ENCODE results near the gene CDK14.
A peak's percentile ranks its signal among the peaks of the same experiment; 100 is the strongest.

CDK14 gene

DNA sequence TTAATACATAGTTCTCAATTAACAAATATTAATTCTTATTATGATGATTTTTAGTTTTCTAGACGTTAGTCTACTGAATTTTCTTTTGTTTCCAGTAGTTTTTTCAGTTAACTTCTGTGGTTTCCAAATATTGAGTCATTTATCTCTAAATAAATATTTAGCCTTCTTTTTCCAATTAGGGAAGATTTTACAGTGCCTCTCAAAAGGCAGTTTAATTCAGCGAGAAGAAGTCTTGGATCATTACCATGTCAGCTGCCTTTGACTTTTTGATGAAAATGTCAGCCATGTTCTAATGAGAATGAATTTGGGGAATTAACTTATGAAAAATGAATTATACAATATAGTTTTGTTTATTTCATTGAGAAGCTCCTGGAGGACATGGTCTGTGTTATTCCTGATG, 90.0 kb downstream of the CDK14 start:
- DNase-seq: no peak

- DNase-seq: no peak
These were observed 92.7 kb downstream of the CDK14 start for GRCh38 chr7:90688810-90689209.

DNA sequence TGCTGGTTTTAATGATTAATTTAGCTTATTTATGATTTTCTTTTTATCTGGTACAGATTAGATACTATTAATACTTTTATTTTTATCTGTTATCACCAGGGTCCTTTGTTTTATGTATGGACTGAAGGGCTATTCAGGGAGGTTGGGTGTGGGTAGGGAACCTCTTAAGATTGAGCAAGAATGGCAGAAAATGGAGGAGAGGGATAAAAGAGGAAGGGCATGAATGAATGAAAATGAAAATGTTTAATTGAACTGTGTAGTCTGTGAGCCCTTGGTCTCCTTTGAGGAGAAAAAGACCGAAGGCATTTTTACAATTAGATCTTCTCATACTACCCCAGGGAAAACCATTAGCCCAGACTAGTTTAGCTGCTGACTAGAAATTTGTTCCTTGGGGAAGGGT, 93.1 kb downstream of the CDK14 start:
- DNase-seq: no peak

DNA sequence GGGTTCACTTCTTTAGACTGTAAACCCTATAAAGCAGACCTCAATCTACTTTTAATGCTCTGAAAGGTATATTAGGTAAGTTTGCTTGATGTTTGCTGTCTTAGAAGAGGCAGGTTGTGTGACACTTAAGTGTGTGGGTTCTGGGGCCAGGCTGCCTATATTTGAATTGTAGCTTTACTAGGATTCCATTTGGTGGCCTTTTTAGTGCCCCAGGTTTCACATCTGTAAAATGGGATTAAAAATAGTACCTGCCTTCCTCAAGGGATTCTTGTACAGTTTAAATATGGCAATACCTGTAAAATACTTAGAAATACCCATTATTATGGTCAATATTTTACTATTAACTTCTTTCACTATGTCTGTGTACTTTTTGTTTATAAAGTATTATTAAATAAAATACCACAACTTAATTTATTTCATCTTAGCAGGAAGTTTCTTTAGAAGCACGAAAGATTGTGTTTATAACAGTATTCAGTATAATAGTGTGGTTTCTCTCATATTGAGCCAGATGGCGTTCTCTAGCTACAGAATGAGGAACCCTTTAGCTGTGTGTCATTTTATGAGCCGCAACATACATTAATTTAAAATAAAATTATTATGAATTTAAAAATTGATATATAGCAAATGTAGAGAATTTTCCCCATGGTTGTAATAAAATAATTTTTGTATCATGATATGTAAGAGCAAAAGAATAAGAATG, 94.2 kb downstream of the CDK14 start:
- no peak for DNase-seq

DNA sequence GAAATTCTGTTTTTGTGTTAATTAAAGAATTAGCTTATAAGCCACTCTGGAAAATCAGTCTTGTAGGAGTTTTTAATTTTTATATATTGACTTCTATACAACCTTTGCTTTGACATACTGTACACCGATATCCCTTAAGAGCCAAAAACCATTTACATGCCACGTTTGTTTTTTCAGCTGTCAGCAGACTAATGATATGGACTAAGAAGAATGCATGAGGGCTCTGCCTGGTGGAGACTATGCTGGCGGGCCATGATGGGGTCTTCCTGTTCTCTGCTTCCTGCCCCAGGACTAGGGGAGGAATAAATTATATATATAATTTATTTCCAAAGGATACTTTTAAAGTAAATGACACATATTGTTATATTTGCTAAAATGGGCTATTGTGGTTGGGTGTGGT, 96.3 kb downstream of the CDK14 start:
- DNase-seq: peak in 1 of 3 experiments; percentile 9

DNA sequence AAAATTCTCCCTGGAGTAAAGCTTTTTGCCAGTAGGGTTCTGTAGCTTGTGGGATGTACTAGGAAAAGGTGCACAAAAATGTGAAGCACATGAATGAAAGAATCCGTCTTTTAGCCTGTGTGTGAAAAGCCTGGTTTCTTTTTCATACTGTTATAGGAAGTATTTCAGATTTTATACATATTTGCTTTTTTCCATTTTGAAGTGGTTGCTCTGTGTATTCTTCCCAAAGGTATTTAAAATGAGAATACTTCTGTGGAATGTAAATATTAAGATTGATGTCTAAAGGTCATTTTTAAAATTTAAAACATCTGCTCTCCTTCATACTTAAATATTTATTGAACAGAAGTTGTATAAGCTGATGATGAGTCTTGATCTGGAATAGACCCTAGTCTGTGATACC, 96.8 kb downstream of the CDK14 start:
- no peak for DNase-seq

DNA sequence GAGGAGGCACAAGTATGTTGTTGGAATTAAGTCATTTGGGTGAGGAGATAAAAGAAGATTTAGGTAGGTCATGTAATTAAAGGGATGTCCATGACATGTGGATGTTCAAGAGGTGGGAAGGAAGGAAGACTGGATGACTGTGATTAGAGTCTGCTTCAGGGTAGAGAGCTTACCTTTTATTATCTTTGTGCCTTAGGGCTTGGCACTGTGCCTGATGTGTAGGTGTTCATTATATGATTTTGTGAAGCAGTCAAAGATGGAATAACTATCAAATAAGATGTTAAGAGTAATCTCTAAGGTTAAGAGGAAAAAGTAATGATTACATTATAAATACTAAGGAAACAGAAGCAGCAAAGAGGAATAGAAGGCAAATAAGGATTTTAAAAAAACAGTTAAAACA, 97.8 kb downstream of the CDK14 start:
- peak in 1 of 3 experiments; percentile 68 for DNase-seq

- DNase-seq: peak in 1 of 3 experiments; percentile 19
These were observed 102.5 kb downstream of the CDK14 start for GRCh38 chr7:90698616-90699015.

DNA sequence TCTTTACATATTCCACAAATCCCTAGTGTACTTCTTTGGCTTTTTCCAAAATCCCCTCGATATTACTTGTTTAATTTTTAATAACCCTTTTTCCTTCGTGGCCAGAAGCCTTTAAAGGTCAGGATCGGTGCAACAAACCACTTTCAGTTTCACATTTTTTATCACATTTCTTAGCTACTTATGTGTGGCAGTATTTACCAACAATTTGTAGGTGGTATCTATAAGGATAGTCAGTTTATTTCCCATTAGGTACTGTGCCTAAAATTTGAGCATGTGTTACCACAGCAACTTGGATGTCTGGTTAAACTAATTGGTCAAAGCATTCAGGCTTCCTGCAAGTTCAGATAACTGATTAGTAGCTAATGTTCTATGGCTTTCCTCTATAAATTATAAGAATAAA, 104.9 kb downstream of the CDK14 start:
- DNase-seq: no peak

DNA sequence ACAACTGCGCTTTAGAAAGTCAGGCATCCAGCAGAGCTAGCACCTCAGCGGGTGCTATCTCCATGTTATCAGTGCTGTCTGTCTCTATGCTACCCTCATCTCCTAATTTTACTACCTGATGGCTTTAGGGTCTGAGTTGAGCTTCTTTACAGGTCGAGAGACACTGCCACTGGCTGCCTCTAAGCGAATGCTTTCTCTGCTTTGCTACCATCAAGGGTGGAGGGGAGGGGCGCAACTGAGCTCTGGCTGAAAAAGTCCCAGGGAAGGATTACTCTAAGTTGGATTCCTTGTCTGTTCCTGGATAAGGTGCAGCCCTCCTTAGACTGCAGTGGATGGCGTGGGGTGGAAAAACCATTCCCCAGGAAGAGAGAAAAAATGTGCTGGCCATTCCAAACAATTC, 105.7 kb downstream of the CDK14 start:
- no peak for DNase-seq

GRCh38 chr7:90705391-90706071, 109.4 kb downstream of the CDK14 start:
- DNase-seq: peak in 1 of 3 experiments; percentile 35

- peak in 2 of 3 experiments; percentile 57 to 78 for DNase-seq
These were observed 110.1 kb downstream of the CDK14 start for GRCh38 chr7:90706072-90706716.

DNA sequence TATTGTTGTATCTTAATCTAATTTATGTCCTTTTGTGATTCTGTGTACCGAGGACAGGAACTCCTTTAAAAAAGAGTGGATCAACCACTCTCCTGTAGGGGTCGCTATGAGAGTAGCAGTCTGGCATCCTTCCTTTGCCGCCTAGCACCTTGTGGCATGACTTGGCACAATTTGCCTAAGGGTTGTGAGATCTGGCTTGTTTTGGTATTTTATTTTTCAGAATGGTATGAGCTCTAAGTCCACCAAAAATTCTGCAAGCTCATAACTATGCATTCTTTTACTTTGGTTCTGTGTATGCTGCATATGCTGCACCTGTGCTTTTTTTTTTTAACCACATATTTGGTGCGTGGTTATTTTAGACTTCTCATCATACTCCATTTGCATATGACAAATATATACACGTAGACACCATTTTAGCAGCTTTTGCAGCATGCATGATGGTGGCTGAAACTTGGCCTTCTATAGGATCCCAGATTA, 112.8 kb downstream of the CDK14 start:
- DNase-seq: no peak

DNA sequence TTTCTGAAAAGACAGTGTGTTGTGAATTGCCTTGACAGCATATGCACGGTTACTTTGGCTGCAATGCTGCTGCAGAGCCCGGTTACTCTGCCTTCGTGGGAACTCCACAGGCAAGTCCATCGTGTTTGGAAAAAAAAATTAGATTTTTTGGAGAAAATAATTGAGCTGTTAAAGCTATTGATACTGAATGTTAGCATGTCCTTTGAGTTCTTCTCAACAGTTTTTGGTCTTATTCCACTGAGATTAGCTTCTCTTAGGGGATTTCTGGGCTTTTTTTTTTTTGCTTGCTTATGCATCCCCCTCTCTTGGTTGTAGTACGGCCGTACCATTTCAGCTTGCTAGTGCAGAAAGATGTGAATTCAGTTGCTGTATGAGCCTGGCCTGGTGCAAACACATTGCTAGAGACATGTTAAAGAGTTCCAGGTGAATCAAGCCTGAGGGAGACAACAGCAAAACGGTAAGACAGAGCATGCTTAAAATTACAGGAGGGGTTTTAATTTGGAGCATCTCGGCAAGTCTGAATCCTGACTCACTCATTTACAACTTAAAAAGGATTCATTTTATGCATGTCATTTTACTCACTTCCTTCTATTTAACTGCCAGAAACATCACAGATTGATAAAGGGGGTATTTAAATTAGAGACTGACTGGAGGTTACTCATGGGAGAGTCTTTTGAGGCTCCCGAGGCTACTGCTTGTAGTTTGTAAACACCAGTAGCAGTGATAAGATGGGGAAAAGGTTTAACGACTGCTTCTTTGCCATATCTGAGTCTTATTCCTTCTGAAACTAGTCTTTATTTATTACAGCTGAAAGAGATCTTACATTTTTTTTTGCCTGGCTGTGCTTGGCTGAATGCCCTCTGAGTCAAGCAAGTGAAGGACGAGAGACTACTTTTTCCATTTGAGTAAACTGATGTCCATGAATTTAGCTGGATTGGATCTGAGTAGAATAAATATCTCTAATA, 113.7 kb downstream of the CDK14 start:
- no peak for DNase-seq

- DNase-seq: peak in 1 of 3 experiments; percentile 26
These were observed 114.3 kb downstream of the CDK14 start for GRCh38 chr7:90710466-90710850.

GRCh38 chr7:90713628-90714027, 117.5 kb downstream of the CDK14 start:
- no peak for DNase-seq

DNA sequence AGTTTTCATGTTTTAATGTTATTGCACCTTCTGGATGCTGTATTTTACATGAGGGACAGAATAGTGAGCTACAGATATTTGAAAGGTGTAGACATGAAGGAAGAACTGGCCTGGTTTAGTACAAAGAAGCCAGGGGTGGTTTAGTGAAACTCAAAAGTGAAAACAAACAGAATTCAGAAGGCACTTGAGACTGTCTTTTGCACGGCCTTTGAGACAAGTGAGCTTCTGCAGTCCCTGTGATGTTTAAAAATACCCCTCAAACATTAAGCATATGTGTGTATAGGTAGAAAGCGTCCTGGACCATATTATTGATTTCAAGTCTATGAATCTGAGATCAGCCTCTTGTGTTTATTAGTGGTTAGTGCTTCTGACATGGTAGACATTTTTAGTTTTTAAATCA, 118.9 kb downstream of the CDK14 start:
- no peak for DNase-seq

GRCh38 chr7:90717296-90718060, 121.4 kb downstream of the CDK14 start:
- peak in 2 of 3 experiments; percentile 58 to 78 for DNase-seq

DNA sequence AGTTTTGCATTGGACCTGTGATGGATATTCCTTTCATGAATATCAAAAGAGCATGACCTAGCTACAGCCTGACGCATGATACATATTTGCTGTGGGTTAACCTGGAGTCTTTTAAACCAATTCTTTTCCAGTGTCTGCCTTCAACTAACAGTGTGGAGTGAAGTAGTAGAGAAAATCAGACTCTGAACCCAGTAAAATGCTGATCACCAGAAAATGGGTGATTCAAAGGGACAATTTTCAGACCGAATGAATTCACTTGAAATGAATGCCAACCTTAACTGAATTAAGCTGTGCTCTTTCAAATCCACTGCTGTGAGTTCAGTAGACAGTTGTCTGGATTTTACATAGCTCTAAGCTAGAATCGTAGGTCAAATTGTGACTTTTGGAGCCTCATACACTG, 123.0 kb downstream of the CDK14 start:
- no peak for DNase-seq

- DNase-seq: peak in 1 of 3 experiments; percentile 37
These were observed 125.1 kb downstream of the CDK14 start for GRCh38 chr7:90720984-90721760.

- no peak for DNase-seq
These were observed 125.8 kb downstream of the CDK14 start for GRCh38 chr7:90721869-90722431.

All from NCI-H1417 (cell line).